ENCODE results near the gene APCDD1L. TPM values are rescaled to one million over a fixed set of nuclear protein-coding genes. Genes with fewer than 3 reads are reported as not detected.

APCDD1L gene
- total and polyA plus RNA-seq, 4 donors = 0.04 TPM; not detected in 3

- TF ChIP-seq CTCF (IDR thresholded peaks at IDR 0.05; ENCODE audit: low read depth, low read length, missing input control) (no peak), HNF4A (conservative IDR thresholded peaks at IDR 0.05) (no peak), SP1 (IDR thresholded peaks at IDR 0.05) (no peak), NR2F2 (IDR thresholded peaks at IDR 0.05) (no peak), HNF4G (IDR thresholded peaks at IDR 0.05) (no peak)
These were observed 56.7 kb downstream of the APCDD1L start (continued) for GRCh38 chr20:58458342-58459057.

GRCh38 chr20:58457083-58457695 is 58.0 kb downstream of the APCDD1L start:
- peaks cover 0 to 4% (median 1%) of the 10 kb centered on the region in 4 donors for H3K9me3 ChIP-seq (ENCODE audit: control insufficient read depth in 4 of 4, low read length in 3 of 4)
- H3K4me3 ChIP-seq (ENCODE audit: low read depth in 1 of 3, low read length in 3 of 3) = no peak overlapping the region
- H3K27me3 ChIP-seq (ENCODE audit: control insufficient read depth in 4 of 4, insufficient read depth in 4 of 4, low read length in 3 of 4) = no peaks in the 10 kb centered on the region
- H3K4me1 ChIP-seq (ENCODE audit: control insufficient read depth in 4 of 4, insufficient read depth in 4 of 4, low read length in 3 of 4) = no peaks in the 10 kb centered on the region
- 94% methylated on average over 14 of the region's 14 CpGs for WGBS
- no peak for DNase-seq (ENCODE audit: low spot score)
- H3K27ac ChIP-seq (ENCODE audit: low read depth in 1 of 2, low read length in 2 of 2) = no peak overlapping the region
- no peak for TF ChIP-seq RAD21 (IDR thresholded peaks at IDR 0.05)
- TF ChIP-seq SP1 (IDR thresholded peaks at IDR 0.05) = no peak
- H3K9ac ChIP-seq (ENCODE audit: low read depth in 1 of 2, low read length in 2 of 2) = no peak overlapping the region
- H3K36me3 ChIP-seq (ENCODE audit: control insufficient read depth in 4 of 4, insufficient read depth in 3 of 4, low read depth in 1 of 4, low read length in 3 of 4) = no peaks in the 10 kb centered on the region

- H3K27ac ChIP-seq (ENCODE audit: low read depth in 1 of 2, low read length in 2 of 2) = no peak overlapping the region
- H3K4me1 ChIP-seq (ENCODE audit: control insufficient read depth in 4 of 4, insufficient read depth in 4 of 4, low read length in 3 of 4) = no peaks in the 10 kb centered on the region
- H3K27me3 ChIP-seq (ENCODE audit: control insufficient read depth in 4 of 4, insufficient read depth in 4 of 4, low read length in 3 of 4) = no peaks in the 10 kb centered on the region
- no peaks in the 10 kb centered on the region for H3K36me3 ChIP-seq (ENCODE audit: control insufficient read depth in 4 of 4, insufficient read depth in 3 of 4, low read depth in 1 of 4, low read length in 3 of 4)
- no peak overlapping the region for H3K4me3 ChIP-seq (ENCODE audit: low read depth in 1 of 3, low read length in 3 of 3)
- peaks cover 0 to 4% (median 1%) of the 10 kb centered on the region in 4 donors for H3K9me3 ChIP-seq (ENCODE audit: control insufficient read depth in 4 of 4, low read length in 3 of 4)
- no peak overlapping the region for H3K9ac ChIP-seq (ENCODE audit: low read depth in 1 of 2, low read length in 2 of 2)
- no peak for TF ChIP-seq CTCF (IDR thresholded peaks at IDR 0.05; ENCODE audit: low read depth, low read length, missing input control)
- TF ChIP-seq ATF3 (IDR thresholded peaks at IDR 0.05) = no peak
- TF ChIP-seq NR2F2 (IDR thresholded peaks at IDR 0.05) = no peak
- TF ChIP-seq ZBTB33 (IDR thresholded peaks at IDR 0.05) = no peak
- no peak for TF ChIP-seq RAD21 (IDR thresholded peaks at IDR 0.05)
- no peak for TF ChIP-seq HNF4A (conservative IDR thresholded peaks at IDR 0.05)
- no peak for TF ChIP-seq JUND (IDR thresholded peaks at IDR 0.05)
- no peak for TF ChIP-seq YY1 (IDR thresholded peaks at IDR 0.05)
- no peak for TF ChIP-seq FOXA1 (IDR thresholded peaks at IDR 0.05)
- TF ChIP-seq HNF4G (IDR thresholded peaks at IDR 0.05) = no peak
- no peak for TF ChIP-seq EGR1 (IDR thresholded peaks at IDR 0.05; ENCODE audit: low read depth in 2 of 2)
- TF ChIP-seq GABPA (IDR thresholded peaks at IDR 0.05 in 1 of 2, conservative IDR thresholded peaks at IDR 0.05 in 1 of 2) = no peak
- no peak for TF ChIP-seq TAF1 (conservative IDR thresholded peaks at IDR 0.05)
- no peak for TF ChIP-seq MAX (IDR thresholded peaks at IDR 0.05)
- no peak for TF ChIP-seq RXRA (IDR thresholded peaks at IDR 0.05)
- TF ChIP-seq FOXA2 (IDR thresholded peaks at IDR 0.05) = no peak
- no peak for TF ChIP-seq REST (IDR thresholded peaks at IDR 0.05)
- no peak for TF ChIP-seq SP1 (IDR thresholded peaks at IDR 0.05)
- DNase-seq (ENCODE audit: low spot score) = no peak
These were observed 60.7 kb downstream of the APCDD1L start for GRCh38 chr20:58454460-58454859.
